Body of pancreas (tissue), 4 donors: Measurements from ENCODE around the gene EP400. TPM values are rescaled to one million over a fixed set of nuclear protein-coding genes. Genes with fewer than 3 reads are reported as not detected.

Experiments
- ATAC-seq: fragments of 150-250 bp; one replicate; pipeline ENCODE4 v1.9.1; 2016
- DNase-seq, 4 donors: peaks; one replicate each; pipeline ENCODE4 v3.0.0-alpha.2; 2019
- H3K27ac ChIP-seq, 4 donors: fragments of 200-600 bp; sonication (generic); 1 replicate in 3 of 4; 2 replicates in 1 of 4; pipeline versions ENCODE4 v1.5.1 to v1.6.1; 2016 to 2019; ENCODE audit warnings: mild to moderate bottlenecking in 1 of 4, mixed read lengths in 1 of 4, moderate library complexity in 1 of 4
- H3K27me3 ChIP-seq, 2 donors: fragments of 200-600 bp; sonication (generic); one replicate each; pipeline ENCODE4 v1.6.0; 2016; ENCODE audit warnings: mild to moderate bottlenecking in 1 of 2
- H3K36me3 ChIP-seq, 2 donors: fragments of 200-600 bp; sonication (generic); replicated peaks in 1 of 2; 2 replicates each; pipeline ENCODE4 v1.5.1; 2016; ENCODE audit warnings: low read depth in 2 of 2; ENCODE audit not compliant: insufficient read depth in 1 of 2
- H3K4me1 ChIP-seq: fragments of 200-600 bp; sonication (generic); one replicate; pipeline ENCODE4 v1.6.0; 2016
- H3K4me3 ChIP-seq, 2 donors: fragments of 200-600 bp; sonication (generic); 1 replicate in 1 of 2; 2 replicates in 1 of 2; pipeline ENCODE4 v1.5.1; 2016 to 2019
- H3K9me3 ChIP-seq, 3 donors: fragments of 200-600 bp; sonication (generic); 1 replicate in 2 of 3; 2 replicates in 1 of 3; pipeline ENCODE4 v1.5.1; 2016
- POLR2A ChIP-seq, 3 donors: fragments of 450-650 bp; IDR thresholded peaks; one replicate each; pipeline ENCODE4 v1.6.1; 2016; ENCODE audit warnings: antibody characterized with exemption in 3 of 3, mild to moderate bottlenecking in 2 of 3
- WGBS, 2 donors: methylation state at CpG; one replicate each; pipeline ENCODE4 v1.1.5; 2017; 5-methylcytosine and 5-hydroxymethylcytosine counted together
- intact Hi-C: fragments of 100-400 bp; cut with DNase I; formaldehyde crosslinking; loops from one replicate; pipeline ENCODE4 v1.15.1; 2023
- total RNA-seq, 2 donors: library from RNA; depleted of rRNA; stranded (reverse); fragments of >200 nt; gene quantifications; one replicate each; pipeline ENCODE4 v1.1.0, GENCODE V29; 2016
- TF ChIP-seq, protein P1 (sequence below), 7 experiments: fragments of 450-650 bp in 4 of 7; fragments of 200-600 bp in 3 of 7; sonication (generic) in 3 of 7; IDR thresholded peaks; one replicate each; pipeline ENCODE4 v1.5.1; 2016 to 2019; ENCODE audit warnings: antibody characterized with exemption in 7 of 7

The EP400 gene
- total RNA-seq, 2 donors from 2014 or later, result 20.5 to 22.4 TPM

DNA sequence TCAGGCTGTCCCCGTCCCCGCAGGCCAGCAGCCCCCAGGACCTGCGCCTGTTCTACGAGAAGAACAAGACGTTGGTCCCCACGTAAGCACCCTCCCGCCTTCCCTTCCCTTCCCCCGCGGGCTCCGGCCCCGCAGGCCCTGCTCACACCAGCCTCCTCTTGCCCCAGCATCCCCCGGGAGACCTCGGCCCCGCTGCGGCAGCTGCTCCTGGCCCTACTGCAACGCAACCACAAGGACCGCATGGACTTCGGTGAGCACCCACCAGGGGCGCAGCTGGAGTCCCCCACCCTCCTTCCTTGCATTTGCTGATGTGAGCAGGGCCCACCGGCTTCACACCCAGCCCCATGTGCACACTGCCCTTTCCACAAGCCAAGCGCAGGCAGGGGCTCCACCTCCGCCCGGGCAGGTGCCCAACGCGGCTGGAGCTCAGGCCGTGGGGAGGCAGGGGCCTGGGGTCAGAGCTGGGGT lies 40.0 kb upstream of the EP400 start:
- peaks cover 14% of the 10 kb centered on the region for H3K4me1 ChIP-seq
- no peak overlapping the region for H3K4me3 ChIP-seq
- no peak for TF ChIP-seq POLR2A (IDR thresholded peaks at IDR 0.05)
- TF ChIP-seq, protein P1, sequence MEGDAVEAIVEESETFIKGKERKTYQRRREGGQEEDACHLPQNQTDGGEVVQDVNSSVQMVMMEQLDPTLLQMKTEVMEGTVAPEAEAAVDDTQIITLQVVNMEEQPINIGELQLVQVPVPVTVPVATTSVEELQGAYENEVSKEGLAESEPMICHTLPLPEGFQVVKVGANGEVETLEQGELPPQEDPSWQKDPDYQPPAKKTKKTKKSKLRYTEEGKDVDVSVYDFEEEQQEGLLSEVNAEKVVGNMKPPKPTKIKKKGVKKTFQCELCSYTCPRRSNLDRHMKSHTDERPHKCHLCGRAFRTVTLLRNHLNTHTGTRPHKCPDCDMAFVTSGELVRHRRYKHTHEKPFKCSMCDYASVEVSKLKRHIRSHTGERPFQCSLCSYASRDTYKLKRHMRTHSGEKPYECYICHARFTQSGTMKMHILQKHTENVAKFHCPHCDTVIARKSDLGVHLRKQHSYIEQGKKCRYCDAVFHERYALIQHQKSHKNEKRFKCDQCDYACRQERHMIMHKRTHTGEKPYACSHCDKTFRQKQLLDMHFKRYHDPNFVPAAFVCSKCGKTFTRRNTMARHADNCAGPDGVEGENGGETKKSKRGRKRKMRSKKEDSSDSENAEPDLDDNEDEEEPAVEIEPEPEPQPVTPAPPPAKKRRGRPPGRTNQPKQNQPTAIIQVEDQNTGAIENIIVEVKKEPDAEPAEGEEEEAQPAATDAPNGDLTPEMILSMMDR (IDR thresholded peaks at IDR 0.05), result no peak
- H3K36me3 ChIP-seq, result peaks cover 23 to 43% of the 10 kb centered on the region in 2 donors
- DNase-seq (peak in 2 of 4 donors; percentile 5 to 12), ATAC-seq (no peak)
- WGBS, 2 donors, result 89 to 91% methylated on average over 9 to 19 of the region's 26 CpGs
- intact Hi-C loops, result no loop called here
- H3K27me3 ChIP-seq, result no peaks in the 10 kb centered on the region
- no peak overlapping the region for H3K27ac ChIP-seq
- no peaks in the 10 kb centered on the region for H3K9me3 ChIP-seq

DNA sequence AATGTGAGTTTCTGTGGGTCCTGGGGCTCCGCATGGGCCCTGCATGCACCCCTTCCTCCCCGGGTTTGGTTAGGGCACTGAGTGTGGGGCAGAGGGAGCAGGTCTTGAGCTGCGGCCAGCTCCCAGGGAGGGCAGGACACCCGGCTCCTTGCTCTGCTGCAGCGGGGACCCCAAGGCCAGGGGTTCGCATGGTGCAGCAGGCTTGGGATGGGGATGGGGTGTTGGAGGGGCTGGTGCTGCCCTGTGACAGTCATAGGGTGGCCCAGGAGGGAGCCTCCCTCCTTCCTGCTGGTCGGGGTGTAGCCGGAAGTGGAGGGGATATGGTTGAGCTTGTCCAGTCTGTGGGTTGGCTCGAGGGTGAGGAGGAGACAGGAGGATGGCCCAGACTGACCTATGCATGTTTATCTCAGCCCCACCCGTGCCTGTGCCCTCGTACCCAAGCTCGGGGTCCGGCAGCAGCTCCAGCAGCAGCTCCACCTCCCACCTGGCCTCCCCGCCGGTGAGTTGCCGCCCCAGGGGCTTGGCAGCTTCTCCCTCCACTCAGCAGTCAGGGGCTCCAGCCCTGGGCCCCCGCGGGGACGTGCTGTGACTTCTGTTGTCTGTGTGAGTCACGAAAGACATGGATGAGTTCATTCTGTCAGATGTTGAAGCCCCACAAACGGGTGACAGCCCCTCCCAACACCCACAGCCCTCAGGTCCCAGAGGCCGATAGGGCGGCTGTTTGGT lies 39.3 kb upstream of the EP400 start:
- Histone ChIP-seq H3K36me3 (peaks cover 28 to 50% of the 10 kb centered on the region in 2 donors), H3K9me3 (no peaks in the 10 kb centered on the region), H3K4me1 (peaks cover 14% of the 10 kb centered on the region), H3K27me3 (no peaks in the 10 kb centered on the region), H3K27ac (no peak overlapping the region), H3K4me3 (no peak overlapping the region)
- ATAC-seq (no peak), DNase-seq (peak in 1 of 4 donors; percentile 11)
- WGBS, 2 donors, result 90 to 96% methylated on average over 13 to 22 of the region's 23 CpGs
- TF ChIP-seq, protein P1 (IDR thresholded peaks at IDR 0.05), result no peak
- TF ChIP-seq POLR2A (IDR thresholded peaks at IDR 0.05), result no peak
- intact Hi-C loops, result no loop called here

DNA sequence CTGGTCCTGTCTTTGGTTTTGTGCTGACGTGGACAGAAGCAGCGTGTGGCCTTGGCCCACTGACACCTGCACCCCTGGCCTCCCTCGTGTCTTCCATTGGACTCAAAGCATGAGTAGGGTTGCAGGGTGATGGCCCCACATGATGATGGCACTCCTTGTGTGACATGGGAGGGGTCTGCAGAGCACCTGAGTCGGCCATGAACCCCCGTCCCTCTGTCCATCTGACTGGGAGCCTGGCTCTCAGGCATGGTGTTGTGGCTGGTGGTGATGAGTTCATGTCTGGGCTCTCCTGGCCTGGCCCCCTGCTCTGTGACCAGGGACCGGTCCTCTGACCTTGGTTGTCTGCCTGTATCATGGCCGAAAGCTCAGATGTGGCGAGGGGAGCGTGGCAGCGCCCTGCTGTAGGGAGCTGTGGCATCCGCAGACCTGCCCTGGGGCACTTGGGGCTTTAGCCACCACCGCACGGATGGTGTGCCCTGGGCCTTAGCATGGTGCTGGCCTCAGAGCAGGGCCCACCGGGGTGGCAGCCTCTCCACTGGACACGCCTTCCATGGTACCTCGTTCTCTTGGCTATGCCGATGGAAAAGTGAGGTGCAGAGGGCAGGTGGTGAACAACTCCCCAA lies 38.6 kb upstream of the EP400 start:
- Histone ChIP-seq H3K4me1 (peaks cover 14% of the 10 kb centered on the region), H3K4me3 (no peak overlapping the region), H3K27me3 (no peaks in the 10 kb centered on the region), H3K9me3 (no peaks in the 10 kb centered on the region), H3K36me3 (peaks cover 35 to 55% of the 10 kb centered on the region in 2 donors), H3K27ac (no peak overlapping the region)
- intact Hi-C loops, result no loop called here
- TF ChIP-seq, protein P1 (IDR thresholded peaks at IDR 0.05), result no peak
- TF ChIP-seq POLR2A (IDR thresholded peaks at IDR 0.05), result no peak
- peak in 1 of 4 donors; percentile 11 for DNase-seq
- no peak for ATAC-seq
- WGBS, 2 donors, result 88% methylated on average over 16 of the region's 17 CpGs; no CpG with 5 or more reads in 1 of the 2 donors

- peak in 1 of 4 donors; percentile 7 for DNase-seq
- intact Hi-C loops, result no loop called here
- Histone ChIP-seq H3K9me3 (no peaks in the 10 kb centered on the region), H3K27ac (peak overlapping the region in 3 of 4 donors; percentile 19 to 71 (median 63)), H3K36me3 (peaks cover 42 to 62% of the 10 kb centered on the region in 2 donors), H3K27me3 (no peaks in the 10 kb centered on the region), H3K4me3 (no peak overlapping the region), H3K4me1 (peaks cover 14% of the 10 kb centered on the region)
- WGBS, 2 donors, result 80 to 82% methylated on average over 8 to 22 of the region's 22 CpGs
- TF ChIP-seq POLR2A (IDR thresholded peaks at IDR 0.05), result no peak
- TF ChIP-seq, protein P1 (IDR thresholded peaks at IDR 0.05), result no peak
- no peak for ATAC-seq
Measured at GRCh38 chr12:131911851-131912477, 37.8 kb upstream of the EP400 start.
